DND-41 (cell line): ENCODE measurements around the gene HOXC6.

Source experiments
- ATAC-seq: fragments of 200-7000 bp; cut with Tn5 transposase; 3 replicates; pipeline ENCODE4 v1.9.1; 2021; ENCODE audit warnings: low read depth; ENCODE audit not compliant: insufficient read depth
- DNase-seq: peaks from one replicate; pipeline ENCODE4 v3.0.0-alpha.2; 2020
- H2AFZ ChIP-seq: 2 replicates; pipeline ENCODE4 v1.6.0; 2012; ENCODE audit warnings: low read depth, low read length
- H3K27ac ChIP-seq: 2 replicates; pipeline ENCODE4 v1.5.1; 2012; ENCODE audit warnings: low read length, inconsistent platforms
- H3K27me3 ChIP-seq: fragments of 200-600 bp; sonication (generic); 2 replicates; pipeline ENCODE4 v1.6.0; 2012; ENCODE audit warnings: low read length, mild to moderate bottlenecking, inconsistent platforms; ENCODE audit not compliant: insufficient read depth, poor library complexity
- H3K36me3 ChIP-seq: 2 replicates; pipeline ENCODE4 v1.5.1; 2012; ENCODE audit warnings: low read length, inconsistent platforms; ENCODE audit not compliant: insufficient read depth
- H3K4me1 ChIP-seq: 2 replicates; pipeline ENCODE4 v1.5.1; 2012; ENCODE audit warnings: mild to moderate bottlenecking, low read length; ENCODE audit not compliant: insufficient read depth
- H3K4me2 ChIP-seq: 2 replicates; pipeline ENCODE4 v1.6.0; 2012; ENCODE audit warnings: mild to moderate bottlenecking, moderate library complexity, low read length, inconsistent platforms; ENCODE audit not compliant: insufficient read depth
- H3K4me3 ChIP-seq, 2 experiments: fragments of 200-600 bp in 1 of 2; shearing (Covaris generic) in 1 of 2; 2 replicates each; pipeline ENCODE4 v1.5.1; 2012 to 2016; ENCODE audit warnings: inconsistent platforms in 2 of 2, low read length in 2 of 2, mild to moderate bottlenecking in 2 of 2, low read depth in 1 of 2, moderate library complexity in 1 of 2
- H3K79me2 ChIP-seq: 2 replicates; pipeline ENCODE4 v1.6.0; 2012; ENCODE audit warnings: low read length, inconsistent platforms; ENCODE audit not compliant: insufficient read depth
- H3K9ac ChIP-seq: 2 replicates; pipeline ENCODE4 v1.6.0; 2012; ENCODE audit warnings: low read depth, mild to moderate bottlenecking, inconsistent platforms, low read length, moderate library complexity
- H3K9me3 ChIP-seq: 2 replicates; pipeline ENCODE4 v1.5.1; 2012; ENCODE audit warnings: low read length, moderate library complexity, mild to moderate bottlenecking, inconsistent platforms; ENCODE audit not compliant: insufficient read depth, severe bottlenecking
- H4K20me1 ChIP-seq: 2 replicates; pipeline ENCODE4 v1.6.0; 2012; ENCODE audit warnings: low read length; ENCODE audit not compliant: insufficient read depth
- CTCF ChIP-seq: IDR thresholded peaks from 2 replicates; pipeline ENCODE4 v1.5.1; 2012; ENCODE audit warnings: borderline replicate concordance, low read length, moderate library complexity, mild to moderate bottlenecking; ENCODE audit not compliant: poor library complexity, severe bottlenecking; ENCODE audit errors: extremely low read depth
- EZH2 ChIP-seq: IDR thresholded peaks from 3 replicates; pipeline ENCODE4 v1.6.1; 2012; ENCODE audit warnings: borderline replicate concordance, low read depth, mild to moderate bottlenecking, moderate library complexity, low read length, inconsistent platforms; ENCODE audit not compliant: severe bottlenecking

The HOXC6 gene

GRCh38 chr12:54004841-54005530 is 23.3 kb upstream of the HOXC6 start:
- no peaks in the 10 kb centered on the region for H3K79me2 ChIP-seq
- H3K27me3 ChIP-seq, result peaks cover 76% of the 10 kb centered on the region
- no peak for DNase-seq
- no peaks in the 10 kb centered on the region for H3K36me3 ChIP-seq
- no peak overlapping the region for H3K9ac ChIP-seq
- no peak overlapping the region for H2AFZ ChIP-seq
- H3K4me2 ChIP-seq, result 0 out of 2 replicates have a peak overlapping the region, but pooled peaks have one; percentile 39
- H3K4me3 ChIP-seq, result no peak overlapping the region
- no peak overlapping the region for H3K27ac ChIP-seq
- TF ChIP-seq CTCF, result no peak
- no peaks in the 10 kb centered on the region for H3K9me3 ChIP-seq
- no peak for ATAC-seq
- H4K20me1 ChIP-seq, result no peaks in the 10 kb centered on the region
- peaks cover 8% of the 10 kb centered on the region for H3K4me1 ChIP-seq

- Histone ChIP-seq H3K4me1 (peaks cover 8% of the 10 kb centered on the region), H3K27me3 (peaks cover 80% of the 10 kb centered on the region), H3K4me3 (no peak overlapping the region), H3K4me2 (0 out of 2 replicates have a peak overlapping the region, but pooled peaks have one; percentile 39), H3K27ac (no peak overlapping the region), H3K9ac (no peak overlapping the region), H3K79me2 (no peaks in the 10 kb centered on the region), H3K36me3 (no peaks in the 10 kb centered on the region), H4K20me1 (no peaks in the 10 kb centered on the region), H3K9me3 (no peaks in the 10 kb centered on the region), H2AFZ (no peak overlapping the region)
- no peak for DNase-seq
- no peak for ATAC-seq
- TF ChIP-seq CTCF, result no peak
- no peak for TF ChIP-seq EZH2
Observed at GRCh38 chr12:54005531-54005852, 22.7 kb upstream of the HOXC6 start.

GRCh38 chr12:54005853-54006558 is 22.2 kb upstream of the HOXC6 start:
- H3K27me3 ChIP-seq, result peaks cover 85% of the 10 kb centered on the region
- H3K4me1 ChIP-seq, result peaks cover 8% of the 10 kb centered on the region
- H3K9me3 ChIP-seq, result no peaks in the 10 kb centered on the region
- no peaks in the 10 kb centered on the region for H4K20me1 ChIP-seq
- peak overlapping the region; percentile 55; the same call in 1 of the 2 replicates for H2AFZ ChIP-seq
- no peaks in the 10 kb centered on the region for H3K36me3 ChIP-seq
- peak; percentile 78 for DNase-seq
- peak; percentile 96 for ATAC-seq
- peak overlapping the region; percentile 39 for H3K4me2 ChIP-seq
- no peak overlapping the region for H3K27ac ChIP-seq
- peak overlapping the region; percentile 25 for H3K9ac ChIP-seq
- no peaks in the 10 kb centered on the region for H3K79me2 ChIP-seq
- TF ChIP-seq EZH2, result no peak
- peak; percentile 95 for TF ChIP-seq CTCF
- no peak overlapping the region for H3K4me3 ChIP-seq
